Measurements from ENCODE around the gene NUBP2. TPM values are rescaled to one million over a fixed set of nuclear protein-coding genes. Genes with fewer than 3 reads are reported as not detected.

NUBP2 gene
- total and polyA plus RNA-seq, 10 of the 15 experiments (the other 5 are each of a cell fraction or from before 2014, with no cell fraction given) = 1.9 to 129 (median 51.7) TPM

DNA sequence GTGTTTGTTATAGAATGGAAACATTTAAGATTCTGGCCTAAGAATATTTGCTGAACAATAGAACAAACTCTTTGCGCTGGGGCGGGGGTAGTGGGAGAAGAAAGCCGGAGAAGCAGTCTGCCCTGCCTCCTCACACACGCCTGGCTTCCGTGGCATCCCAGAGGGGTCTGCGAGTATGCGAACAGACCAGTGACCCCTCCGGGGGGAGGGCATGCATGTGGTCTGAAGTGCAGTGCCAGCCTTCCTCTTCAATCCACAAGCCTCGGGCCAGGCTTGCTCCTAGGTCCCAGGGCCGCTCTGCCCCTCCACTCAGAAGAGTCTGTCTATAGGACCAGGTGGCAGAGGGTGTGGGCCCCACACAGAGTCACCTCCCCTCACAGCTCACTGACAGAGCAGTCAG lies 24.9 kb downstream of the NUBP2 start:
- TF ChIP-seq CBFB (IDR thresholded peaks at IDR 0.05; ENCODE audit: low read depth) (no peak), MTA3 (IDR thresholded peaks at IDR 0.05; ENCODE audit: borderline replicate concordance, low read length) (no peak), ZNF24 (IDR thresholded peaks at IDR 0.05) (no peak)
- 87% methylated on average over 10 of the region's 10 CpGs for WGBS (ENCODE audit: insufficient coverage, insufficient replicate concordance, low lambda C conversion rate, missing lambda C conversion rate)
- H2AFZ ChIP-seq (ENCODE audit: control insufficient read depth, low read depth, low read length) = no peak overlapping the region
- H3K9me3 ChIP-seq (replicated peaks; ENCODE audit: control insufficient read depth, insufficient read depth, low read length) = no peaks in the 10 kb centered on the region; the same call in 2 of the 3 replicates
- intact Hi-C loops (cut with micrococcal nuclease; ENCODE audit: unreplicated experiment) (no loop called here), in situ Hi-C loops (cut with MboI) (no loop called here)
- H3K4me3 ChIP-seq = no peak overlapping the region
- H3K9ac ChIP-seq (ENCODE audit: control insufficient read depth, insufficient read depth, low read length) = no peak overlapping the region
- BruUV-seq (replicated peaks) = no TSS peak
- H3K79me2 ChIP-seq (ENCODE audit: control insufficient read depth, insufficient read depth, low read length) = no peaks in the 10 kb centered on the region
- ChIA-PET CTCF (no interaction called here), RAD21 (ENCODE audit: unreplicated experiment) (no interaction called here), SMC1A (ENCODE audit: uncharacterized antibody, unreplicated experiment) (no interaction called here), POLR2A (no interaction called here)
- H4K20me1 ChIP-seq (ENCODE audit: control insufficient read depth, insufficient read depth) = no peaks in the 10 kb centered on the region
- peaks cover 0 to 1% of the 10 kb centered on the region in 2 experiments; a peak in 3 of 4 replicates for H3K36me3 ChIP-seq (ENCODE audit: control insufficient read depth in 2 of 2, insufficient read depth in 2 of 2, low read length in 1 of 2)
- no peaks in the 10 kb centered on the region for H3K4me1 ChIP-seq (ENCODE audit: control insufficient read depth, insufficient read depth, low read length)
- no peak overlapping the region for H3K27ac ChIP-seq (ENCODE audit: control insufficient read depth, insufficient read depth)
- H3K4me2 ChIP-seq (ENCODE audit: control insufficient read depth, insufficient read depth) = no peak overlapping the region
- DNase-seq (ENCODE audit: low read depth, low spot score) (no peak), ATAC-seq (no peak), FAIRE-seq (no peak)
- no peaks in the 10 kb centered on the region for H3K27me3 ChIP-seq (replicated peaks in 1 of 2; ENCODE audit: control insufficient read depth in 2 of 2, insufficient read depth in 2 of 2, low read length in 1 of 2)

DNA sequence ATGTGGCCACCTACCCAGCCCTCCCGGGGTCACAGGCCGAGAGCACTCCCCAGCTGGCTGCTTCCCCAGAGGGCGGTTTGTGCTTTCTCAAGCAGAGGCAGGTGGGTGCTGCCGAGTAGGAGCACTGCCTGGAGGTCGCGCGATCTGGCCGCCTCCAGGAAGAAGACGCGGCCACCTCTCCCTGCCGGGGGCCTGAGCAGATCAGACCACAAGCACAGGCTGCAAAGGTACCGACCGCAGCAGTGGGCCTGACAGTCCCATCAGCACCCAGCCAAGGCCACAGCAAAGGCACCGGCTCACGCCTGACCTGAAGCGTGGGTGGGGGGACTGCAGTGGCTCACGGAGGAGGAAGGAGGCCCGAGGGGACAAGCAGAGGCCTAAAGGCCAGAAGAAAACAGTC lies 25.9 kb downstream of the NUBP2 start:
- Histone ChIP-seq H3K79me2 (ENCODE audit: control insufficient read depth, insufficient read depth, low read length) (no peaks in the 10 kb centered on the region), H3K9me3 (replicated peaks; ENCODE audit: control insufficient read depth, insufficient read depth, low read length) (no peaks in the 10 kb centered on the region; the same call in 2 of the 3 replicates), H2AFZ (ENCODE audit: control insufficient read depth, low read depth, low read length) (no peak overlapping the region), H3K4me2 (ENCODE audit: control insufficient read depth, insufficient read depth) (no peak overlapping the region), H3K36me3 (ENCODE audit: control insufficient read depth in 2 of 2, insufficient read depth in 2 of 2, low read length in 1 of 2) (peaks cover 0 to 1% of the 10 kb centered on the region in 2 experiments; a peak in 3 of 4 replicates), H3K4me1 (ENCODE audit: control insufficient read depth, insufficient read depth, low read length) (no peaks in the 10 kb centered on the region), H3K9ac (ENCODE audit: control insufficient read depth, insufficient read depth, low read length) (no peak overlapping the region), H4K20me1 (ENCODE audit: control insufficient read depth, insufficient read depth) (no peaks in the 10 kb centered on the region), H3K27me3 (replicated peaks in 1 of 2; ENCODE audit: control insufficient read depth in 2 of 2, insufficient read depth in 2 of 2, low read length in 1 of 2) (no peaks in the 10 kb centered on the region), H3K27ac (ENCODE audit: control insufficient read depth, insufficient read depth) (no peak overlapping the region), H3K4me3 (no peak overlapping the region)
- CTCF ChIA-PET = no interaction called here
- POLR2A ChIA-PET = no interaction called here
- intact Hi-C loops (cut with micrococcal nuclease; ENCODE audit: unreplicated experiment) = no loop called here
- in situ Hi-C loops (cut with MboI) = no loop called here
- ATAC-seq = no peak
- DNase-seq (ENCODE audit: low read depth, low spot score) = no peak
- TF ChIP-seq IKZF2 (IDR thresholded peaks at IDR 0.05) = no peak
- TF ChIP-seq ZNF207 (IDR thresholded peaks at IDR 0.05; ENCODE audit: borderline replicate concordance) = no peak
- TF ChIP-seq, protein P1, sequence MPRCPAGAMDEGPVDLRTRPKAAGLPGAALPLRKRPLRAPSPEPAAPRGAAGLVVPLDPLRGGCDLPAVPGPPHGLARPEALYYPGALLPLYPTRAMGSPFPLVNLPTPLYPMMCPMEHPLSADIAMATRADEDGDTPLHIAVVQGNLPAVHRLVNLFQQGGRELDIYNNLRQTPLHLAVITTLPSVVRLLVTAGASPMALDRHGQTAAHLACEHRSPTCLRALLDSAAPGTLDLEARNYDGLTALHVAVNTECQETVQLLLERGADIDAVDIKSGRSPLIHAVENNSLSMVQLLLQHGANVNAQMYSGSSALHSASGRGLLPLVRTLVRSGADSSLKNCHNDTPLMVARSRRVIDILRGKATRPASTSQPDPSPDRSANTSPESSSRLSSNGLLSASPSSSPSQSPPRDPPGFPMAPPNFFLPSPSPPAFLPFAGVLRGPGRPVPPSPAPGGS (IDR thresholded peaks at IDR 0.05; ENCODE audit: borderline replicate concordance, insufficient read depth, low read depth, low read length, poor library complexity, severe bottlenecking) = no peak
- WGBS (ENCODE audit: insufficient coverage, insufficient replicate concordance, low lambda C conversion rate, missing lambda C conversion rate) = 86% methylated on average over 18 of the region's 18 CpGs
- no TSS peak for BruUV-seq (replicated peaks)
- no peak for FAIRE-seq
- SMC1A ChIA-PET (ENCODE audit: uncharacterized antibody, unreplicated experiment) = no interaction called here
- RAD21 ChIA-PET (ENCODE audit: unreplicated experiment) = no interaction called here
